Stimulated activated CD8-positive, alpha-beta memory T cell treated with anti-CD3 and anti-CD28 coated beads, Interleukin-12 subunit alpha, Interleukin-12 subunit beta, amount 100 ng/mL, for 1 hour (primary cell): ENCODE results near the gene GIT1.
A peak's percentile ranks its signal among the peaks of the same experiment; 100 is the strongest.

Source experiments
- DNase-seq: peaks from one replicate; pipeline ENCODE4 v3.0.0-alpha.2; 2020; ENCODE audit warnings: low read depth

The GIT1 gene

DNA sequence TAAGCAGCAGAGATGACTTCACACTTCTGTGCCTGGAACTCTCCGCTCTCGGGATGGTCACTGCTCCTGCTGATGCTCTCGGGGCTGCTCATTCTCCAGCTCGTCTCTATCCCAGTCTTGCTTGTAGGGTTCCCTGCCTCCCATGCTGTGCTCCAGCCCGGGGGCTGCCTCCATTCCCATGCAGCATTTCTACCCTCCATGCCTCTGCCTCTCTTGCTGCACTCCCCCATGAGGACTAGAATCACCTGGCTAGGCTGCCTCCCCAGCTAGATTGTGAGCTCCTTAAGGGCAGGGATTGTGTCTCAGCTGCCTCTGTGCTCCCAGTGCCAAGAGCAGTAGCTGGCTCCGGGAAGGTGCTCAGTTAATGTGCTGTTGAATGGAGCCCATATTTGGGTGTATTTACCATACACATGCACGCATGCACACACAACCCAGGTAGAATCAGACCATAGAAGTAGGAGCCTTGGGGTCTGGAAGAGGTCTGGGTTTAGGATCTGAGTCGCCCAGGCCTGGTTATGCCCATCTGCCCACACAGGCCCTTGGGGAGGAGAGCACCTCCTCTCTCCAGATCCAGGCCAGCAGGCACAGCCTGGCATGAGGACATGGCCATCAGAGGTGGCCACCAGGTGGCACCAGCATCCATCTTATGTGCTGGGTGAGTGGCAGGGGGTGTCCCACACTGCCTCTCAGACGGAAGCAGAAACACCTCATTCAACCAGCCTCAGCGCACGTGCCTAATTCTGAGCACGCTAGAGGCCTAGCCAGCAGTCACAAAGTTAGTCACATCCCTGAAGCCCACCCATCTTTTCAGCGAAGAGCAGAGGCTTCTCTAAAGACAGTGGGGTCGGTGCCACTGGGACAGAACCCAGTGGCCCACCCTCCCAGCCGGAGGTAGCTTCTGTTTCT is 9.3 kb downstream of the GIT1 start:
- peak; percentile 81 for DNase-seq

DNA sequence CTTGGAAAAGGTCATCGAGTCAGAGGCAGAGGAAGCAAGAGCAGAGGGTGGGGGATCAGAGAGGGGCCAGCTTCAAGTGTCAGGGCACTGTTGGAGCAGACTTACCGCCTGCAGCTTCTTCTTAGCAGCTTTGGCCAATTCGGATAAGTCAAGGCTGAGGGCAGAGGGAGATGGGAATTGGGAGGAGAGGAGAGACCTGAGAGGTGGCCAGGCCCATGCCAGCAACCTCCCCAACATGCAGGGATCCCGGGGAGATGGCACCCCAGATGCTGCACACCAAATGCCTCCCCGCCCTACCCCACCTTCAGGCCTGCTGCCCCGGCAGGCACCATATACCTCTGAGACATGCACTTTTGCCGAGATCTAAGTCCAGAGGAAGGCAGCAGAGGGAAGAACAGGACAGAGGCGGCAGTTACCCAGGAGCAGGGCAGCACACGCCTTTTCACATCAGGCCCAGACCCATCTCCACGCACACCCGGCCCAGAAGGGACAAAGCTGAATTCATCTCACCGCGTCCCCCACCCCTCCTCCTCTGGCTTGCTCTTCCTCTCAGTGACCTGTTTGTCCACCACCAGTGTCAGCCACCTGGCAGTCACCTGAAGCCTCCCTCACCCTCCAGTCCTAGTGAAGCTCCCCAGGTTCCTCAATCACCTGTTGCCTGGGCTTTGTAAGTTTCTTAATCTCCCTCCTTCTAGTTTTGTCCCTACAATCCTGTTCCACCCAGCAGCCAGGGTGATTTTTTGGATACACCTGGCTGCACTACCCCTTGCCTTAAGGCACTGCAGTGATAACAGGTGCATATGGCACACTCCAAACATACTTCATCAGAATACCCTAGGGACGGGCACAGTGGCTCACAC is 10.6 kb downstream of the GIT1 start:
- DNase-seq = no peak

DNA sequence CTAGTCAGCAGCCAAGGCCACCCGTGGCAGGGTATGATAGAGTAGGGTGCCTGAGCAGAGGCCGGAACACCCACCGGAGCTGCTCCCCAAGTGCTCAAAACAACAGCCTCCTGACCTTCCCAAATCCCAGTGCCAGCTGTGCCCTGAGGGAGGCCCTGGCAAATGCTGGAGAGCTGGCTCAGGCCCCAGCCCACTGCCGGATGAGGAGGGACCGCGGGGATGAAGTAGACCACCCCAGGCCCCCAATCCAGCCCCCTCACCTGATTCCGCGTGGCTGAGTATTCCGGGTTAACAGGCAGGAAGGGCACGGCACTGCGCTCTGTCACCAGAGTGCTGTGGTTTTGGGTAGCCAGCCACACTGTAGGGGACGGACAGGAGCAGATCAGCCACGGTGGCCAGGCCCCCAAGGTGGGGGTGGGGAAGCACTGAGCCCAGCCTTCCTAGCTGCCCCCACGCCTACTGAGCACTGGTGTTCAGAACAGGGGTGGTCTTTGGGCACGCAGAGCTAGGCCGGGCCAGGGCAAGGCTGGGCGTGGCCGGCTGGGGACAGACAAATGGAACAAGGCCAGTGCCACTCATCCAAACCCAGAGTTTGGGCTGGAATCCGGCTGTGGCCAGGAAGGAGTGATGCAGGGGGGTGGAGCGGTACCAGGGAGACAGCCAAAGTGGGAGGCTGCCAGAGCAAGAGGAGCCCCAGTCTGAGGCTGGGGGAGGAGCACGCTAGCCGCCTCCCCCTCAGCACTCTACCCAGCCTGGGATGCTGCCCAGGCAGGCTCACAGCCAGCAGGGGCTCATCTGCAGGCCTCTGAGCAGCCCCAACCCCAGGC is 11.8 kb downstream of the GIT1 start:
- DNase-seq = no peak

DNA sequence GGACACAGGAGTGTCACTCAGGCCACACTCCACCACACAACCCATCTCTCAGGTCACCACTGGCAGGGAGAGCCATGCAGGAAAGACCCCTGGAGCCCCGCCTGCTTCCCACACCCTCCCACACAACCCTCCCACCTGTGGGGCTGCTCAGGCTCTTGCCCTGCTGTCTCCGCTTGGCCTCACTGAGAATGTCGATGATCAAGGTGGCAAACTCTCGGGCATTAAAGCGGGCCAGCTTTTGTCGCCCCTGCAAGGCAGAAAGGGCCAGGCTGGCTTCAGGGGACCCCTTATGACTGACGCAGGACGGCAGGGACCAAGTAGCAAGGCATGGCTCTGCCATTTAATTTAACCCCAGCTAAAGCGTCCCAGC is 12.5 kb downstream of the GIT1 start:
- no peak for DNase-seq

DNA sequence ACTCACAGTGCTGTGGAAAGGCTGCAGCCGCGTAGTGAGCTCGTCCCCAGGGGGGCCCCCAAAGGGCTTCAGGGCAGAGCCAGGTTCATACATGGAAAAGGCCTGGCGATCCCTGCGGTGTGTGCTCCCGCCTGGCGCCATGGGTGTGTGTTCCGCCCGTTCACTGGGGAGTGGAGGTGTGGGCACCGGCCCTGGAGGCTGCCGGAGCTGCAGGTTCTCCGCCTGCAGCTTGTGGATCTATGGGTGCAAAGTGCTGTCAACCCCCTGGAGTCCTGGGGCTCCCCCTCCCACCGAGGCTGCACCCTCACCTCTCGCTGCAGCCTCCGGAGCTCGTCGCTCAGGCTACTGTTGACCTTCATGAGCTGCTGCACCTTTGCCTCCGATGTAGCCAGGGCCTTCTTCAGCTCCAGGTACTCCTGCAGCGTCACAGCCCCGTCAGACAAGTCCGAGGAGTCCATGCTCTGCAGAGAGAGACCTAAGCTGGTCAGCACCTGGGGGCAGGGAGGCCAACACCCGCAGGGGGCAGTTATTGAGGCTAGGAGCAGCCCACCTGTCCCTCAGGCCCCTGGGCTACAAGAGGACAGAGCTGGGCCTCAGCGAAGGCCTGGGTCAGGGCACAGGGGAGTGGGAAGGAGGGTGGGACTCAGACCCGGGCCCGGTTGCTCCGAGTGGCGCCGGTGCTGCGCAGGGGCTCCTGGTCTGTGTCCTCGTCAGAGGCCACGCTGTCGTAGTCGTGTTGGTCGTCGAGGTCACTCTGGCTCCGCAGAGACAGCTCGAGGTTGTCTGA is 13.0 kb downstream of the GIT1 start:
- DNase-seq = no peak

DNA sequence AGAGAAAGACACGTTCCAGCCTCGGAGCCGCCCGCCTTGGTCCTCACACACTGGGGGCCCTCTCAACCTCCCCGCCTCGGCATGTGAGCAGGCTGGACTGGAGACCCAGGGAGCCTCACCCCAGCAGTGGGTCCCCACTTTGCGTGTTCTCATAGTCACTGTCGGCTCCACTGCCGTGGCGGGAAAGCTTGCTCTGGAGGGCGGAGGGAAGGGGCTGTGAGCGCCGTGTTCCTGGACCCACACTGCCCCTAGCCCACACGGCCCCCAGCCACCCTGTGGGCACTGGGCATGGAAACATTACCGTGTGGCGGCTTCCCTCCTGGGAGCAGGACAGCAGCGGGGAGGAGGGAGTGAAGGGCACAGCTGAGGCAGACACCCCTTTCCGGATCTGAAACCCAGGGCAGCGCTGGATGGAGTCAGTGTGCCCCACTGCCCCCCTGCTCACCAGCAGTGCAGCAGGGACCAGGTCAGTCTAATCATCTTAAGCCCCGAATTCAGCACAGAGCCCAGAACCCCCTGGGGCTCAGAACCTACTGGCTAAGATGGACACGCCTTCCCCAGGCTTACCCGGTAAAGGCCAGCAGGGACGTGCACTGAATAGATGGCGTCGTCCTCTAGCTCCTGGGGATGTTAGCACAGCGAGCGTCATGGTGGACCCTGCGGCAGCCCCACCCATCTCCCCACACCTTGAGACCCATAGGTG is 13.8 kb downstream of the GIT1 start:
- DNase-seq = no peak

DNA sequence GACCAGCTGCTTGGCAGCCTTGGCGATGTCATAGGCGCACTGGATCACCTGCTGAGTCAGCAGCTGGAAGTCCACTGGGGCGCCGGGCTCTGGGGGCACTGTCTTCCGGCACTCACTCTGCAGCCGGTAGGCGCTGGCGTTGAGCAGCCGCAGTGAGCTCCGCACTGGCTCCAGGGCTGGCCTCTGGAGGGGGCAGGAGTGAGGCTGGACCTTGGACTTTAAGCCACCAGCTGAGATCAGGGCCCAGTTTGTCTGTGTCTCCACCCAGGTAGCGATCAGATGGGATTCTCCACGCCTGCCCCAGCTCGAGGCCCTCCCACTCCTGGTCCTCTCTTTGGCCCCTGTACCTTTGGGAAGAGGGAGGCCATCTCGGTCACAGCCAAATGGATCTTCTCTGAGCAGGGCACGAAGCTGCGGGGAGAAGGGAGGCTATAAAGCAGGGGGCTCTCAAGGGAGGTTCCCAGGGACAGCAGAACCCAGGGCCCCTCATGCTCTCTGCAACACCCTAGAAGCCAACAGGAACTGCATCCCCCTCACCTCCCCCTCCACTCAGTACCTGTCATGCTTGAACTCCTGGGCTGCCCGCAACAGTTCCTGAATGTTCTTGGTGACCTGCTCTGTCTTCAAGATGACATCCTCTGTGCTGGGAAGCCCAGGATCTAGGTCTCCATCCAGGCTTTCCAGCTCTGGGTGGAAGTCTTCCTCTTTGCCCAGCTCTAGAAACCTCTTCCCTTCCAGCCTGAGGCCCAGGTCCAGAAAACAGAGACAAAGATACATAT is 14.5 kb downstream of the GIT1 start:
- DNase-seq = no peak

DNA sequence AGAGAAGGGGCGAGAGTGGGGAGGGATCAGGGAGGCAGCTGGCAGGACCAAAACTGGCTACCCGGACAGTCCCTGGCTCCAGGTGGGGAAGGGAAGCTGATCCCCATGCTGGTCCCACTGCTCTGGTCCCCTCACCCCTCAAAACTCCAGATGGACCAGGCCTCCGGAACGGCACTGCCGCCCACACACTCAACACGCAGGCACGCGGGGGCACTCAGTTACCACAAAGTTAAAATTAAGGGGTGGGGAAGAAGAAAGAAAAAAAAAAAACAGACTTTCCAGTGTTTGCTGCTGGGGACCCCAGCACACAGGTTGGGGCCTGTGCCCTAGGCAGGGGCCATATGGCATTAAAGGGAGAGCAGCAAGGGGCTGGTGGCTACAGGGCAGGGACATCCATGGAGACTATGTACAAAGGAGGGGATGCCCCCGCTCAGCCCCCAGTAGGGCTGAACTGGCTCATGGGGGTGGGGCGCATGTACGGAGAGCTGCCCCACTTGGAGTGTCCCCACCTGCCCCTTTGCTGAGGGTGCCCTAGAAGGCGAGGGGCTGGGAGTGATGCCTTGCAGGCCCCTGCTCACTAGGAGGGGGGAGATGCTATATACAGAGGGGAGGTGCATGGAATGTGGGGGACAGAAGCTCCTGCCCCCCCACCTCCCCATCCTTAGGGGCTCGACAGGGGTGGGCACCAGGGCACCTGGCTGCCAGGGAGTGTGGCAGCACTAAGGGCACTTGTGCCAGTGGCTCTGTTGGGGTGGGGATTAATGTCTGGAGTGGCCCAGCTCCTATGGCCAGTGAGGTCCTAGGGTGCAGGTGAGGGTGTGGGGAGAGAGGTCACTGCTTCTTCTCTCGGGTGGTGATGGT is 15.3 kb downstream of the GIT1 start:
- DNase-seq = no peak

DNA sequence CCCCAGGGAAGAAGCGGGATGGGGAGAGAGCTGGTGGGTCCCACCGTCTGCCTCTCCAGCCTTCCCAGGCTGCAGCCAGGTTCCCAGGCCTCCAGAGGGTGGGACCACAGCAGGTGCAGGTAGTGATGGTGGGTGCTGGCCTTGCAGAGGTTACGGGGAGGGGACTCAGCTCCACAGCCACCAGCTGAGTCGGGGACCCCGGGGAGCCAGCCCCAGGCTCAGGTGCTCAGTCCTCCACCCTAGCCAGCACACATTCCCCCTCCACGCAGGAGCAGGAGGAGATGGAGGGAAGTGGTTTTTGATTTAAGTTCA is 15.9 kb downstream of the GIT1 start:
- no peak for DNase-seq

DNA sequence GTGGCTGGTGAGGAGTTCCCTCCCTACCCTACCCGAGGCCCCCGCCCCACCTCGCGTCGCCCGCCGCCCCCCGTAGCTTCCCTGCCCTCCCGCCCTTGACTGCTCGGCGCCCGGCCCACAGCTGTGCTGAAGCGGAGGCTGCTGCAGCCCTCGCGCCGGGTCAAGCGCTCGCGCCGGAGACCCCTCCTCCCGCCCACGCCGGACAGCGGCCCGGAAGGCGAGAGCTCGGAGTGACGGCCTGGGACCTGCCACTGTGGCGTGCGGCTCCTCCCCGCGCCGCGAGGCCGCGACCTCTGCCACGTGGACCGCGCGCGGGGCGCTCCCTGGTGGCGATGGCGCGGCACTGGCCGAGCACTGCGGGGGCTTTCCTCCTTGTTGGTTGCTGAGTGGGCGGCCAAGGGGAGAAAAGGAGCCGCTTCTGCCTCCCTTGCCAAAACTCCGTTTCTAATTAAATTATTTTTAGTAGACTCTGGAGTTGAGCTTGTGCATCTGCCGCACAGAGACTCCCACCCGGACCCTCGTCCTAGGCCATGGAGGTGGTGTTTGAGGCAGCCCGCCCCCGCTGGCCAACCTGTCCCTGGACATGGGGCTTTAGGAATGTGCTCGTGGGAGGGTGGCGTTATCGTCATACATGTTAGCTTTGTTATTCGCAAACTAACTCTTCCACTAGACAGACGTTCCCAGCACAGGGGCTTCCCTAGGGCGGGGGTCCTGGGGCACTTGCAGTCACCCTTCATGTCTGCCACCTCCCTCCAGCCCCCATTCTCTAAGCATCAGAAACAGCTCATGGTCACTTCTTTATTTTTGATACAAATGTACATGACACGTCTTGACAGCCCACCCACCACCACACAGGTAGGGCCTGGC is 16.5 kb downstream of the GIT1 start:
- DNase-seq = peak; percentile 30

DNA sequence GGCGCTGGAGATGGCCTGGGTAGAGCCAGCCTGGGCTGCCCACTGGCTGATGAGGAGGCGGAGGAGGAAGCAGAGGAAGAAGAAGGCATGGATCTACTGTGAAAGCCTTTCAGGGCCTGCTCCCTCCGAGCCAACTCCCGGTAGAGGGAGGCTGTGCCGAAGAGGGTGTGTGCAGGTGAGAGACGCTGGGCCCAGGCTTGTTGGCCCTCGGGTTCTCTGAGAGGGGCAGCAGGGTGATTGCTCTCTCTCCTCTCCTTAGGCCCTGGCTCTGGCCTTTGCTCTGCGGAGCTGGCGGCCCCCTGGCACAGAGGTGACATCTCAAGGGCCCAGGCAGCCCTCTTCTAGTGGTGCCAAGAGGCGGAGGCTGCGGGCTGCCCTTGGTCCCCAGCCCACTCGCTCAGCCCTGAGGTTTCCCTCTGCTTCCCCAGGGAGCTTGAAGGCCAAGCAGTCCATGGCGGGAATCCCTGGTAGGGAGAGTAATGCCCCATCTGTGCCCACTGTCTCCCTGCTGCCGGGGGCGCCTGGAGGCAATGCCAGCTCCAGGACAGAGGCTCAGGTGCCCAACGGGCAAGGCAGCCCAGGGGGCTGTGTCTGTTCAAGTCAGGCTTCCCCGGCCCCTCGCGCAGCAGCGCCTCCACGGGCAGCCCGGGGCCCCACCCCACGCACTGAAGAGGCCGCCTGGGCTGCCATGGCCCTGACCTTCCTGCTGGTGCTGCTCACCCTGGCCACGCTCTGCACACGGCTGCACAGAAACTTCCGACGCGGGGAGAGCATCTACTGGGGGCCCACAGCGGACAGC is 17.4 kb downstream of the GIT1 start:
- no peak for DNase-seq

DNA sequence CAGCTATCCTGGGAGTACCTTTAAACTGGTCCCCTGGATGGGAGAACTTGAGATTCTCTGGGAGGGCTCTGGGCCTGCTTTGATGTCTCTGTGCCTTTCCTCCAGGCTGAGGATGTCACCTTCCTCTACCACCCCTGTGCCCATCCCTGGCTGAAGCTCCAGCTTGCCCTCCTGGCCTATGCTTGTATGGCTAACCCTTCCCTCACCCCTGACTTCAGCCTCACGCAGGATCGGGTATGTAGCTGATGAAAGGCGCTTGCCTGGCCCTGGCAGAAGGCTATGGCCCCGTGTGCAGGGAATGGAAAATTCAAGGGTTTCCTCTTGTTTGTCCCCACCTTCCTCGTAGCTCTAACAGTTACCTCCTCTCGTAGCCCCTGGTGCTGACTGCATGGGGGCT is 18.0 kb downstream of the GIT1 start:
- DNase-seq = no peak

DNA sequence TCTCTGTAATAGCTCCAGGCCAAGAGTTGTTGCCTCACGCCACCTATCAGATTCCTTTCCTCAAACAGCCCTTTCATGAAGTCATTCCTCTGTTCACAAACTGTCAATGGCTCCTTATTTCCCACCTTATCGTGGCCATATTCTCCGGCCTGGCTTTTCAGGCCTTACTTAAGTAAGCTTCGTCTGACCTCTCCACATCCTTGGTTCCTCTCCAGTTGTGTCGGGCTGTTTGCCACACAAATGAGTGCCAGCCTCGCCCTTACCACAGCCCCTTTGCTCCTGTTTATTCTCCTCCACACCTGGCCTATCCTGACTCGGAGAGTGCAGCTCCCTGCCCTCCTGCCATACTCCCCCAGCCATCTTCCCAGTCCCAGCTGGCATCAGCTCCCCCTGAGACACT is 18.9 kb downstream of the GIT1 start:
- DNase-seq = no peak

DNA sequence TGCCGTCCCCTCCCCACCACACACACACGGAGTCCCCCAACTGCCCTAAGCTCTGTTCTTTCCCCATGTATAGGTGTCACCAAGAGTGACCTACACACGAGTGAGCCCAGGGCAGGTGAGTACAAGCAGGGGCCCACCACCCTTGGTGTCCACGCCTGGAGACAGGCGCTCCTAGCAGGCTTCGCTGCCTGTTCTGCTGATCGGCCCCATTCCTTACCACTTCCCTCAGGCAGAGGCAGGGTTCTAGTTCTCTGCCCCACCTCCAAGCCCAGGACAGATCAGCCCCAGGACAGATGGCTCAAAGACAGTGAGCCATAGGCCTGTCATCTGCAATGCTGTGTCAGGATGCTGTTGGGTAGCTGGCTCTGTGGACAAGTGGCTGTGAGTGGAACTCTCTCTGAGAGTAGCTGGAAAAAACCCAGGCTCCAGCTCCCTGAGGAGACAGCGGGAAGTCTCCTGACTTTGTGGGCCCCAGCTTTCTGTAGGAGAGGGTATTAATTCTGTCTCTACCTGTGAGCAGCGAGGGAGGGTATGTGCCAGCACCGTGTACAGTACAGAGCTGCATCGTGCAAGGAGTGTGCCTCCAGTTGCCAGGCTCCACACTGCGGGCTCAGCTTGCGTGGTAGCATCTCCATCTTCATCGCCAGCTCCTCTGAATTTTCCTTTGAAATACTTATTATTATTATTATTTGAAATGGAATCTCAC is 20.1 kb downstream of the GIT1 start:
- no peak for DNase-seq

DNA sequence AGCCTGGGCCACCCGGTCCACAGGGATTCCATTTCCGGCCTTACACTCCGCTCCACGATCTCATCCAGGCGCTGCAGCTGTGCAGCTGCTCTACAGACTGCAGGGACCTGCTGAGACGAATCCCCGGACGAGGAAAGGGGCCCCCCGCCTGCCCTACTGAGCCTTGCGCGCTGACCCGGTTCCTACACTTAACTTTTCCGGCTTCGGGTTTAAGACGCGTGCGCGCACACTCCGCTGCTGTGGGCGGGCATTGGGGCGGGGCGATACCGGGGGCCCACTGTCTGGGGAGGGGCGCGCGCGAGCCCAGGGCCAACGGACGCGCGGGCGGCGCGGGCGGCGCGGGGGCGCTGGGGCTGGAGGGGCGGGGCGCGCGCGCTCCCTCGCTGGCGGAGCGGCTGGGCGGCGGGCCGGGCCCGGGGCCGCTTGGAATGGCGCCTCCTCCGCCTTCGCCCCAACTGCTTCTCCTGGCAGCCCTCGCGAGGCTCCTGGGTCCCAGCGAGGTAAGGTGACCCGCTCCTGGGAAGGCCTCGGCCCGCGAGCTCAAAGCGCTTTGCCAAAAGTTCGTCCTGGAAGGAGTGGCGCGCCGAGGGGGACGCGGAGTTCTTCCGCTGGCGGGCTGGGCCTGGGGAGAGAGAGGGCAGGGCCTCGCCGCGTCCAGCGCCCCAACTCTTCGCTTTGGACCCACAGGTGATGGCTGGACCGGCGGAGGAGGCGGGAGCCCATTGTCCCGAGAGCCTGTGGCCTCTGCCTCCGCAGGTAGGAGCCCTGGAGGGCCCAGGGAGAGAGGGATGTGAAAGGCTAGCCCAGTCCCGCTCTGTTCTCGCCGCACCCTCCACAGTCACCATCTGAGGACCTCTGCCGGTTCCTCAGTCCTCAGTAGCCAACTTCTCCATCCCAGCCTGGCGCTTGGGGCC is 20.9 kb downstream of the GIT1 start, which contains the start of gene TP53I13:
Gene TP53I13 (plus strand): TSS at position 371 of the 914 bp plus-strand sequence. CDS start 58 bp downstream, at position 429.
- DNase-seq = peak; percentile 88
